GM12873 (cell line): ENCODE results near the gene ORC1.

Source experiments
- TF ChIP-seq, protein P1 (sequence below): IDR thresholded peaks from 2 replicates; pipeline ENCODE4 v1.5.1; 2012; ENCODE audit warnings: low read depth, mild to moderate bottlenecking, moderate library complexity, low read length, control low read depth; ENCODE audit not compliant: insufficient read depth; ENCODE audit errors: missing control alignments

Gene ORC1

DNA sequence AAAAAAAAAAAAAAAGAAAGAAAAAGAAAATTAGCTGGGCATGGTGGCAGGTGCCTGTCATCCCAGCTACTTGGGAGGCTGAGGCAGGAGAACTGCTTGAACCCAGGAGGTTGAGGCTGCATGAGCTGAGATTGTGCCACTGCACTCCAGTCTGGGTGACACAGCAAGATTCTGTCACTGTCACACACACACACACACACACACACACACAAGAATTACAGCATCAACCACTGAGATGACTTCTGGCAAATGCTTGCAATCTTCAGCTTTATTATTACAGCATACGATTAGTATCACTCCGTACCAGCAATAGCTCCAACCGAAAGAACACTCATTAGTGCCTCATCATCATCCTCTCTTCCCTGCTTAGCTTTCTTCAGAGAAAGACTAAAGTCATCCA, 4.6 kb downstream of the ORC1 start:
- TF ChIP-seq, protein P1, sequence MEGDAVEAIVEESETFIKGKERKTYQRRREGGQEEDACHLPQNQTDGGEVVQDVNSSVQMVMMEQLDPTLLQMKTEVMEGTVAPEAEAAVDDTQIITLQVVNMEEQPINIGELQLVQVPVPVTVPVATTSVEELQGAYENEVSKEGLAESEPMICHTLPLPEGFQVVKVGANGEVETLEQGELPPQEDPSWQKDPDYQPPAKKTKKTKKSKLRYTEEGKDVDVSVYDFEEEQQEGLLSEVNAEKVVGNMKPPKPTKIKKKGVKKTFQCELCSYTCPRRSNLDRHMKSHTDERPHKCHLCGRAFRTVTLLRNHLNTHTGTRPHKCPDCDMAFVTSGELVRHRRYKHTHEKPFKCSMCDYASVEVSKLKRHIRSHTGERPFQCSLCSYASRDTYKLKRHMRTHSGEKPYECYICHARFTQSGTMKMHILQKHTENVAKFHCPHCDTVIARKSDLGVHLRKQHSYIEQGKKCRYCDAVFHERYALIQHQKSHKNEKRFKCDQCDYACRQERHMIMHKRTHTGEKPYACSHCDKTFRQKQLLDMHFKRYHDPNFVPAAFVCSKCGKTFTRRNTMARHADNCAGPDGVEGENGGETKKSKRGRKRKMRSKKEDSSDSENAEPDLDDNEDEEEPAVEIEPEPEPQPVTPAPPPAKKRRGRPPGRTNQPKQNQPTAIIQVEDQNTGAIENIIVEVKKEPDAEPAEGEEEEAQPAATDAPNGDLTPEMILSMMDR = no peak

- TF ChIP-seq, protein P1 = no peak
Measured at GRCh38 chr1:52393174-52393573, 11.0 kb downstream of the ORC1 start.

GRCh38 chr1:52386458-52386857, 17.8 kb downstream of the ORC1 start:
- TF ChIP-seq, protein P1 = no peak

GRCh38 chr1:52385376-52385775, 18.8 kb downstream of the ORC1 start:
- TF ChIP-seq, protein P1 = no peak

DNA sequence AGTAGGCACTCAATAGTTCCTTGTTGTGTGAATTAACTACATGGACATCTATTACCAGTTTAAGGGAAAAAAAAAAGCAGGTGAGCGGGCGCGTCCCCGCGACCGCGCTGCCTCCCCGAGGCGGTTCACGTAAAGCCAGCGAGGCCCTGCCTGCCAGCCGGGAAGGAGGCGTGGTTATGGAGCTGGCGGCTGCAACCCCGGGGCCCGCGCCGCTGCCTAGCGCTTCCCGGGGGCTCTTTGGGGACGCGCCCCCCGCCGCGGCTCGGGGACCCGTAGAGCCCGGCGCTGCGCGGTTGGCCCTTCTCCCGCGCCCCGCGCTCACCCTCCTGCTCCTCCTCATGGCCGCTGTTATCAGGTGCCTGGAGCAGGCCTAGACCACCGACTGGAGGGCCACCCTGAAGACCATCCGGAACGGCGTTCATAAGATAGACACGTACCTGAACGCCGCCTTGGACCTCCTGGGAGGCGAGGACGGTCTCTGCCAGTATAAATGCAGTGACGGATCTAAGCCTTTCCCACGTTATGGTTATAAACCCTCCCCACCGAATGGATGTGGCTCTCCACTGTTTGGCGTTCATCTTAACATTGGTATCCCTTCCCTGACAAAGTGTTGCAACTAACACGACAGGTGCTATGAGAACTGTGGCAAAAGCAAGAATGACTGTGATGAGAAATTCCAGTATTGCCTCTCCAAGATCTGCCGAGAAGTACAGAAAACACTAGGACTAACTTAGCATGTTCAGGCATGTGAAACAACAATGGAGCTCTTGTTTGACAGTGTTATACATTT, 35.6 kb downstream of the ORC1 start:
- TF ChIP-seq, protein P1 = peak; percentile 24

GRCh38 chr1:52367272-52367671, 37.0 kb downstream of the ORC1 start:
- TF ChIP-seq, protein P1 = no peak

GRCh38 chr1:52366517-52366827, 37.8 kb downstream of the ORC1 start:
- TF ChIP-seq, protein P1 = no peak
